Activated naive CD4-positive, alpha-beta T cell (primary cell): ENCODE results near the gene F2RL1.
"Not testable (repeated sequence)": the region's sequence is repeated elsewhere in the genome, so short reads cannot be mapped to it uniquely, and the experiment has no call there.

Experiments used
- DNase-seq, 4 experiments: peaks; one replicate each; lab custom pipeline; 2025; lab: John Stamatoyannopoulos, UW

The F2RL1 gene, protein sequence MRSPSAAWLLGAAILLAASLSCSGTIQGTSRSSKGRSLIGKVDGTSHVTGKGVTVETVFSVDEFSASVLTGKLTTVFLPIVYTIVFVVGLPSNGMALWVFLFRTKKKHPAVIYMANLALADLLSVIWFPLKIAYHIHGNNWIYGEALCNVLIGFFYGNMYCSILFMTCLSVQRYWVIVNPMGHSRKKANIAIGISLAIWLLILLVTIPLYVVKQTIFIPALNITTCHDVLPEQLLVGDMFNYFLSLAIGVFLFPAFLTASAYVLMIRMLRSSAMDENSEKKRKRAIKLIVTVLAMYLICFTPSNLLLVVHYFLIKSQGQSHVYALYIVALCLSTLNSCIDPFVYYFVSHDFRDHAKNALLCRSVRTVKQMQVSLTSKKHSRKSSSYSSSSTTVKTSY

DNA sequence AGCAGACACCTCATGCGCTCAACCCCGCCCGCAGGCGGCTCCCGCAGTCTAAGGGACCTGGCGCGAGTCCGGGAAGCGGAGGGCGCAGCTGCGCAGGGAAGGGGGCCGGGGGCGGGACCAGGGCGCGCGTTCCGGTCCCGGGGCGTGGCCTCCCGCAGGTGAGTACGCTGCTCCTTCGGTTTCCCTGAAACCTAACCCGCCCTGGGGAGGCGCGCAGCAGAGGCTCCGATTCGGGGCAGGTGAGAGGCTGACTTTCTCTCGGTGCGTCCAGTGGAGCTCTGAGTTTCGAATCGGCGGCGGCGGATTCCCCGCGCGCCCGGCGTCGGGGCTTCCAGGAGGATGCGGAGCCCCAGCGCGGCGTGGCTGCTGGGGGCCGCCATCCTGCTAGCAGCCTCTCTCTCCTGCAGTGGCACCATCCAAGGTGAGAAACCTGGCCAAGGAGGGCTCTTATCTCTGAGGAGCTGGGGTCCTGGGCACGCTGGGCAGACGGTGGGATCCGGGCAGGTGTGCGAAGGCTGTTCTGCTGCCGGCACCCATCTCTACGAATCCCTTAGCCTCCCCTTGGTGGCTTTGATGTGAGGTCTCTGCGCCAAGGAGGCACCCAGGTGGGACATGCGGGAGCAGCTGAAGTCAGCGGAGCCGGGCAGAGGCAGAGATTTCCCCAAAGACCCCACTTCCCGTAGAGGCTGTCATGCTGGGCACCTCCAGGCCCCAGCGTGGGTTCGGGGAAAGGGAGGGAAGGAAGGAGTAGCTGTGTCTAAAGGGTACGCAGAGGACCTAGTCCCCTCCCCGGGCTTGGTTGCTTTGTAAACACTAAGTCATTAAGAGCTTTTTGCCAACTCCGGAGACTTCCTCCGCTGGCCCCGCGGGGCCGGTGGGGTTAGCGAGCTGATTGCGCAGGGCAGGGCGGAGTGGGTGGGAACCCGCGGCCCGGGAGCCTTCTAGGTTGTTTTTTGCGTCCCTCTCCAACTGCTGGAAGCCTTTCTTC is at the start of gene F2RL1:
Gene F2RL1 (plus strand): TSS at position 187 of the 988 bp plus-strand sequence. CDS start 153 bp downstream, at position 340.
- DNase-seq, result peak in 3 of 4 experiments; percentile 5 to 47 (median 10)

DNA sequence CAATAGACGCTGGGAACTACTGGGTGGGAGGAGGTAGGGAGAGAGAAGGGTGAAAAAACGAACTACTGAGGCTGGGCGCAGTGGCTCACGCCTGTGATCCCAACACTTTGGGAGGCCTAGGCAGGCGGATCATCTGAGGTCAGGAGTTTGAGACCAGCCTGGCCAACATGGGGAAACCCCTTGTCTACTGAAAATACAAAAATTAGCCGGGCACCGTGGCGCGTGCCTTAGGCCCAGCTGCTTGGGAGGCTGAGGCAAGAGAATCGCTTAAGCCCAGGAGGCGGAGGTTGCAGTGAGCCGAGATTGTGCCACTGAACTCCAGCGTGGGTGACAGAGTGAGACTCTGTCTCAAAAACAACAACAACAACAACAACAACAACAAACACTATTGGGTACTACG is 47.8 kb upstream of the F2RL1 start:
- DNase-seq, result not testable (repeated sequence)

DNA sequence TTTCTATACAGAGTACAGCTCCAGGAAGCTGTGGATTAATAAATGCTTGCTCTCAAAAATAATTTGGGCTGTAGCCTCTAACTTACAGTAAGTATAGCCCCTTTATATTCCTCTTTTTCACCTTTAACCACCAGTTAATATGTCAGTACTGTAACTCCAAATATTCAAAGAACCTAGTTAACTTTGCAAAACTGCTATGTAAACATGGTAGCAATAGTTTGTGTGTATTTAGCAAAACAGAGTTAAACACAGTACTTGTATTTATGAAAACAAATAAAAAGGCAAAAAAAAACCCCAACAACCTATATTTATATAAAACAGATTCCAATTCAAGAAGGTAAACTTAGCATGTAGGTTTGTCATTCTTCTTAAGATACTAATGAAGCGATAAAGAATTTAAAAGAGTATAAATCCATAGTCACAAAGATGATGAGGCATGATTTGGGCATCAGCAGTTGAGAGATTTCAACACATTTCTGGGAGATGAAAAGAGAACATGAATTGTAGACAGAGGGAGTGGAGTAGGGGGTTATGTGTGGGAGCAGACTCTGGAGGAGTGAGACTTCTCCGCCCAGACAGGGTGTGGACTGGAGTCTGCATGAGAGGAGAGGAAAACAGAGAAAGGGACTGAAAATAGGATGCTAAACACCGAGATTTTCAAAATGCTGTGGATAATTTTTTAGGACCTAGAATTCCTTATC is 47.0 kb upstream of the F2RL1 start:
- DNase-seq, result no peak

DNA sequence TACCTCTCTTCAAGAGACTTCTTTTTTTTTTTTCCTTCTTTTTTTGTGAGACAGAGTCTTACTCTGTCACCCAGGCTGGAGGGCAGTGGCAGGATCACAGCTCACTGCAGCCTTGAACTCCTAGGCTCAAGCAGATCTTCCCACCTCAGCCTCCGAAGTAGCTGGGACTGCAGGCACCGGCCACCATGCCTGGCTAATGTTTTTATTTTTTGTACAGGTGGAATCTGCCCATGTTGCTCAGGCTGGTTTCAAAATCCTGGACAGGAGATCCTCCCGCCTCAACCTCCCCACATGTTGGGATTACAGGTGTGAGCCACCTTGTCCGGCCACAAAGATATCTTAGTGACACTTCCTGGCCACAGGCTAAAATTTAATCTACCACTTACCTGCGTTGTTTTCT is 42.9 kb upstream of the F2RL1 start:
- no peak for DNase-seq

DNA sequence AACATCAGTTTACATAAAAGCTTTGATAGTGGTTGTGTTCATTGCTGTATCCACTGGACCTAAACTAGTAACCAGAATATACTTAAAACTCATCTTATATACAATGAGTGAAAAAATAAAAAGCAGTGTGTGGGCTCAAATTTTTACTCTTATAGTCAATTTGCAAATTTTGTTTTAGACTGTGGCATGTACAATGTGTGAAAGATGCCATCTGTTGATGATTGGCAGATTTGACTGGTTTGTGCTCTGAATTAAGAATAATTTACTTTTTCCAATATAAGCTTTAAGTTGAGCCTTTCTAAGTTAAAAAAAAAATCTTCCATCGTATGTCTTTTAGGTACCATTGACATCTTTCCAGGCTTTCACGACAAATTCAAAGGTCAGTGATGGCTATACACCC is 42.4 kb upstream of the F2RL1 start:
- DNase-seq, result no peak

DNA sequence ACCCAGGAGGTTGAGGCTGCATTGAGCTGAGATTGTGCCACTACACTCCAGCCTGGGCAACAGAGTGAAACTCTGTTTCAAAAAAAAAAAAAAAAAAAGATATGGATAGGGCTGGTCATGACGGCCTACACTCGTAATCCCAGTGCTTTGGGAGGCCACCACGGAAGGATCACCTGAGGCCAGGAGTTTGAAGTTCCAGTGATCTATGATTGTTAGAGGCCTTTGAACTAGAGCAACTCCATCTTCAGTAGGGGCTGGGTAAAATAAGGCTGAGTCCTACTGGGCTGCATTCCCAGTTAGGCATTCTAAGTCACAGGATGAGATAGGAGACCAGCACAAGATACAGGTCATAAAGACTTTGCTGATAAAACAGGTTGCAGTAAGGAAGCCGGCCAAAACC is 38.2 kb upstream of the F2RL1 start:
- not testable (repeated sequence) for DNase-seq

DNA sequence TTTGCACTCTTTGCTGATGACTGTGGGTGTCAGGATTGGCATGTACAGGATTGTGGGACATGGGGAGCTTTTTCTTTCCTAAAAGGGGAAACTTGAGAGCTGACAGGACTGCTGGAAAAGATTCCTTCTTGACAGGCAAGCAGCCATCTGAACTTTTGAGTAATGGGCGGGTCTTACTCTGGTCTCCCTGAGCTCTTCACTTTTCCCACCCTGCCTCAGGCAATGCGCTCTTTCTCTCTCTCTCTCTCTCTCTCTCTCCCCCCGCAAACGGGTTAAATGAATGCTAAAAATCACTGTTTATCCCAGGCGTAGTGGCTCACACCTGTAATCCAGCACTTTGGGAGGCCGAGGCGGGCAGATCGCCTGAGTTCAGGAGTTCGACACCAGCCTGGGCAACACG is 37.1 kb upstream of the F2RL1 start:
- DNase-seq, result no peak

DNA sequence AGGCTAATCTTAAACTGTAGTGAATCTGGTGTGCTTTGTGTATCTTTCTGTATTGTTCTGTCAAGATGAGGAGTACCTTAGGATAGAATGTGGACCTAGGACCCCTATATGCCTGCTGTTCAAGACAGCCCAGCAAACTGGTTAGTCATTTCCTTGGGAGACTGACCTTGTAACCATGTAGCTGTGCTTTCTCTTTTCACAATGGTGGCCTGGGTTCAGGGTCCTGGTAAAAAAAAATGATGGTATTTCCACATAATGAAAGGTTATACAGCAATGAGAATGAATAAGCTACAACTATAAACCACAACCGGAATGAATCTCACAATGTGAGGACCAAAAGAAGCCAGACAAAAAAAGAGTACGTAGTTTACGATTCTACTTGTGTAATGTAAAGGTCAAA is 36.4 kb upstream of the F2RL1 start:
- no peak for DNase-seq

DNA sequence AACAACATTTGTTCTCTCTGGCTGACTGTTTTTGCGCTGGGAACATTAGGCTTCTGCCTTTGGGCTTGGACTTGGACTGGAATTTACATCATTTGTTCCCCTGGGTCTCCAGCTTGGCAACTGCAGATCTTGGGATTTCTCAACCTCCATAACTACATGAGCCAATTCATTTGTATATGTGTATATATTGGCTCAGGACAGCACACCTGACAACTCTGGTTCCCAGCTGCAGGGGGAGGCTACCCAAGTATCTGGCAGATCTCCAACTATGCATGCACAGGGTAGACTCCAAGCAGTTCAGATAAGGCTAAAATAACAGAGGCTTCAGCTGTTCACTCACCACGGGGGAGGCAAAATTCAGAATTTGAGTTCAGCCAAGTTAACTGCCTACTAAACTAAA is 31.6 kb upstream of the F2RL1 start:
- no peak for DNase-seq

DNA sequence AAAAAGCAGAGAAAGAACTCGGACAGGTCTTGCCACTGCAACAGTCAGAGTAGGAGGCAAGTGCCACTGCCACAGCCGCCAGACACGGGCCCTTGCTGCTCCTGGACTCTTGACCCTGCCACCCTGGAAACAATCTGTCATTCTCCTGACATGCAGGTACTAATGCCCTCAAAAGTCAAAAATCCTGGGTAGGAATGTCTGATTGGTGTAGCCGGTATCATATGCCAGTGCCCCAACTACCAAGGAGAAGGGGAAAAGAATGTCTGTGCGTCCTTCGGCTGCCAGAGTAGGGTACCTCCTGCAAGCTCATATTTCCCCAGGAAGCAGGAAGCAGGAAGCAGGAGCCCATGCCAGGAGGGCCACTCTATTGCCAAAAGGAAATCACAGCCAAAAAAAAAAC is 30.5 kb upstream of the F2RL1 start:
- no peak for DNase-seq

DNA sequence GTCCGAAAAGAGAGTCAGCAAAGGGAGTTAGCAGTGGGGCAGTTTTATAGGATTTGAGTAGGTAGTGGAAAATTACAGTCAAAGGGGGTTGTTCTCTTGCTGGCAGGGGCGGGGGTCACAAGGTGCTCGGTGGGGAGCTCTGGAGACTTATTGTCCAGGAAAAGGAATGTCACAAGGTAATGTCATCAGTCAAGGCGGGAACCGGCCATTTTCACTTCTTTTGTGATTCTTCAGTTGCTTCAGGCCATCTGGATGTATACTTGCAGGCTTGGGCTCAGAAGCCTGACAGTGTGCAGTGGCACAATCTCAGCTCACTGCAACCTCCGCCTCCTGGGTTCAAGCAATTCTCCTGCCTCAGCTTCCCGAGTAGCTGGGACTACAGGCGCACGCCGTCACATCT is 29.6 kb upstream of the F2RL1 start:
- not testable (repeated sequence) for DNase-seq

DNA sequence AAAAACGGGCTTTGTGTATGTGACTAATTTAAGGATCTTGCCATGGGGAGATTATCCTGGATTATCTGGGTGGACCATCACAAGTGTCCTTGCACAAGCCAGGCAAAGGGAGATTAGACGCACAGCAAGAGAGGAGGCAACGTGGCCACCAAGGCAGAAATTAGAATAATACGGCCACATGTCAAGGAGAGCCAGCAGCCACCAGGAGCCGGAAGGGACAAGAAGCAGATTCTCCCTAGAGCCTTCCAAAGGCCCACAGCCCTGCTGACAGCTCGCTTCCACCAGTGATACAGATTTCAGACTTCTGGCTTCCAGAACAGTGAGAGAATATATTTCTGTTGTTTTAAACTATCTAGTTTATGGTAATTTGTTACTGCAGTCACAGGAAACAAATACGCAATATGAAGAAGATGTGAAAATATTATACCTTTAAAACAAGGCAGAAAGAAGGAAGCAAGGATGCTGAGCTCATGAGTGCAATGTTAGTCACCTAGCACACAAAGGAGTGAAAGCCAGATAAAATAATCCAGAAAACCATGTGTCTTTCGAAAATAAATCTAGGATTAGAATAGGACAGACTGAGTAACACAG is 28.7 kb upstream of the F2RL1 start:
- DNase-seq, result no peak

DNA sequence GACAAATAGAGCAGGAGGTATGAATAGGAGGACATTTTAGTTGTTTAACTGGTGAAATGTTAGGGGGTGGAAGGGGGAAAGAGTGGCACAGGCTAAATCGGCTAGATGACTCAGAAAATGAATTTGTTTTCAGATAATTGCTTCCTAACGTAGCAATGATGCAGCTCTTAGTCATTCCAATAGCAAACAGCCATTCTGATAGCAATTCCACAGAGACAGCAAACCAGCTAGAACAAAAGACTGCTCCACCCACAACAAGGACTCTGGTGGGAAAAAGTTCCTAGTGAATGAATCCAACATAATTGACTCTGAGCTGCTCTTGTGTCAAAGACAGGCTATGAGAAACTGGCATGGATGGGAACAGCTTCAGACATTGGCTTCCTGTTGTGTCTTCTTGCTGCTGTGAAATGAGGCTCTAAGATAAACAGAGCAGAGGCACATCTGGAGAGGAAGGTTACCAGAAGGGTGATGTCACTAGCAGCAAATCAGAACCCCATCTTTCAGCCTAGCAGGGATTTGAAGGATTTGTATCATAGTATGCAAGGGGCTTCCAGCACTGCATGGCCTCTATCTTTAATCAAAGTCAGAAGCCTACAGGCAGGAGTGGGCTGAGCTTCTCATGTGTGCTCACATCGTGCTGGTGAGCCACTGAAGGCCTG is 28.1 kb upstream of the F2RL1 start:
- no peak for DNase-seq

DNA sequence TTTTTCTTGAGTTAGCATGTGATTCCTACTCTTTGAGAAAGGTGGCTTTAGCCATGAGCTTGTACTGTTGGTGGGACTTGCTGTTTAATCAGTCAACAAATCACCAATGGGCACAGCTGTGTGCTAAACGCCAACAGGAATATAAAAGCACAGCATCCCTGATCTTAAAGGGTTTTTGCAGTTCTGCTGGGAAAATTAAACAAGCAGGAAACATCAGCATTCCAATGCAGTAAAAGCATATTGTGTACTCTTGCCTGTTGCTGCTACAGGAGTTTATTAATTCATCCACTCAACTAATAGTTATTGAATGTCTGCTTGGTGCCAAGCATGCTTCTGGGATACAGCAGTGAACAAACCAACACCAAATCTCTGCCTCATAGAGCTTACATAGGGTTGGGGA is 27.4 kb upstream of the F2RL1 start:
- no peak for DNase-seq

DNA sequence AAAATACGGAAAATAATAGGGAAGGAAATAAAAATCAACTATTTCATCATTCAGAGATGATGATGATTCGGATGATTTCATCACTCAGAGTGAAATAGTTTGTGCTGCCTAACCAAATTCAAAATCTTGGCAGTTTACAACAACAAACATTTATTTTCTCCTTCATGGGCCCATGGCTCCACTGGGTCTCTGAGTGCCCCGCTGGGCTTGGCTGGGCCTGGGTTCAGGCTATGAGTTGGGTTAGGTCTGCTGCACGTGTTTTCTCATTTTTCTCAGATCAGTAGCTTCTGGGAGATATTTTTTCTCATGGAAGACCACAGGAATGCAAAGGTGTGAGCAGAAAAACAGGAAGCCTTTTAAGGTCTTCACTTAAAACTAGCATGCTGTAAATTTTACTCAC is 24.0 kb upstream of the F2RL1 start:
- DNase-seq, result no peak

DNA sequence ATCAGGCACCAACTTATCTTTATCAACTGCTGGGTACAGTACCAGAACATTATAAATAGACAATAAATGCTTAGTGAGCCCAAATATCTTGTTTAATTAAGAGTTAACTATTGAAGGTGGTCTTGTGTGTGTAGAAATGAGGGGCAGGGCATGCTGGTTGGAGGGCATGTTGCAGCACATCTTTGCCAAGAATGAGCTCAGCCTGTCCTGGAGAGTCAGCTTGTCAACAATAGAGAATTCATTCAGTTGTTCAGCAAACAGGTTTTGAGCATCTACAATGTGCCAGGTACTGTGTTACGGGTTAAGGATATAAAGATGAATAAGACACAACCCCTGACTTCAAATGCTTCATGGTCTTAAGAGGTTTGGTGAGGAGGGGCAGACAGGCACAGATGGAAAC is 19.2 kb upstream of the F2RL1 start:
- no peak for DNase-seq

DNA sequence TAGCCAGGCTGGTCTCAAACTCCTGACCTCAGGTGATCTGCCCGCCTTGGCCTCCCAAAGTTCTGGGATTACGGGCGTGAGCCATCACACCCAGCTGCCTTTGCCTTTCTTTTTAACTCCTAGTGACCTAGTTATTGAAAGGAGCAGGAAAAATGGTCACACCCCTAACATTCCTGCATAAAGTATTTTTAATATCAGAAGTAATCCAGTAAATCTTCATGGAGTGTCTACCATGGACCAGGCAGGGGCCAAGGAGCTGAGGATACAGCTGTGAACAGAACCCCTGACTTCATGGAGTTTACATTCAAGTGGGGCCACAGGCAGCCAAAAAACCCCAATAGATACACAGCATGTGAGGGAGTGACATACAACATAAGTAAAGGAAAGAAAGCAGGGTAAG is 18.3 kb upstream of the F2RL1 start:
- DNase-seq, result no peak

DNA sequence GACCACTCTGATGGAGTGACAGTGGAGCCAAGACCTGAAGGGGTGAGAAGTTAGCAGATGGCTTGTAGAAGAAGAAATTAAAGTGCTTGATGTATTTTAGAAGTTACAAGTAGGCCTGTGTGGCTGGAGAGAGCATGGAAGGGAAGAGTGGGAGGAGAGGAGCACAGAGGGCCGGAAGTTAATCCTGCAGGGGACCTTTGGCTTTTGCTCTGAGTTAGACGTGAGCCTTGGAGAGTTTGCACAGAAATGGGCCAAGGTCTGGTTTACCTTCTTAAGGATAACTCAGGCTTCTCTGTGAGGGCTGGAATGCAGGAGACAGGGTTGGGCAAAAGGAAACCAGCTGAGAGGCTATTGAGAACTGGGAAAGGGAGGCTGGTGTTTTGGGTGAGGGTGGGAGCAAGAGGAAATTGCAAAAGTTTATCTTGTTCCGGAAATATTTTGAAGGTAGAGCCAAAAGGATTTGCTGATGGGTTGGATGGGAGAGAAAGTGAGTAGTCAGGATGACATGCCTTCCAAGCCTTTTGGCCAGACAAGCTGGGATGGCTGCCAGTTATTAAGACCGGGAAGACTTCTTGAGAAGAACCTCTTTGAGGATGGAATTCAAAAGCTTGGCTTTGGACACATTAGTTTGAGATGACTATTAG is 17.5 kb upstream of the F2RL1 start:
- no peak for DNase-seq

DNA sequence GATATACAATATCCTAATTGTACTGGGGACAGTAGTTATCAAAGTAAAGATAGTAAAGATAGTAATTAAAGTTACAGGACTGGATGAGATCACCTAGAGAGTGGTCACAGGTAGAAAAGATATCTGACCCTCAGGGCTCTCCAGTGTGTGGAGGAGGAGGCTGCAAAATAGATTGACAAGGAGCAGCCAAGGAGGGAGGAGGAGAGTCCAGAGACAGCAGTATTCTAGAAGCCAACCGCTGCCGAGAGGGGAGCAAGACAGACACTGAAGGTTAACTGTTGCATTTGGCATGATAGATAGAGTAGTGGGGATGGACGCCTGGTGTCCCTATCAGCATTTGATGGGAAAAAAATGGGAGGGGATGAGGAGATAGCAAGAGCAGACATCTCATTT is 17.0 kb upstream of the F2RL1 start:
- DNase-seq, result no peak

DNA sequence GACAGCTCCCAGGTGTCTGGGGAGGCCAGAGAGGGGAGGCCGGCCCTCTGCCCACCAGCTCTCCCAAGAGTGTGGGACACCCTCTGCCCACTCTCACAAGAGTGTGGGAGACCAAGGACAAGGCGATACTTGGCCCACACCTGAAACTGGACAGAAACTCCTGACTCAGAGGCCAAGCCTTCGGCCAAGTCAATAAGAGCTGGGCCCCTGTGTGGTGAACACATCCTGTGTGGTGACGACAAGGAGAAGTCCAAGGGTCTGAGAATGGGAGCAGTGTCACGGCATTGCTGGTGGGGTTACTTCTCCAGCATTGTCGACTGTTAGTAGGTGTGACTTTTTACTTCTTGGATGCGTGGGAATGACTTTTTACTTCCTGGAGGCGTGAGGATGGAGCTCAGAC is 14.6 kb upstream of the F2RL1 start:
- no peak for DNase-seq
